ENCODE results near the gene NTN1.

DNA sequence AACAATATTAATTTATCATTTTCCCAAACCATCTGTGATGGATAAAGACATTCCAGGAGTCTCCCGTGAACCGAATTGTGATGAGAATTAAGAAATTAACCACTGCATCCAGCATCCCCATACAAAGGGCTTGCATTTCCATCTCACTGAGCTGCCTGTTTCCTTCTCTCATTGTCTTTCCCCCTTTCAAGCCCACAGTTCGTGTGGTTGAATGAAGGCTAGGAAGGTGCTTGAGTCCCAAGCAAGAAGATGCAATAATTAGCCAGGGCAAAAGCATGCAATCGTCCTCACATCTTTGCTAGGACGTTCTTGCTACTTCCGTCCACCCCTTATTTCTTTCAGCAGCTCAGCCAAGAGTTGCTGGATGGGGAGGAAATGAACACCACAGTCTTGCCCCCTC is 146.1 kb downstream of the NTN1 start:
- TF ChIP-seq POLR2AphosphoS5 (IDR thresholded peaks at IDR 0.05; ENCODE audit: low read depth, low read length) (no peak), POLR2A (IDR thresholded peaks at IDR 0.05; ENCODE audit: low read depth, low read length) (no peak)
